PC-3 (cell line): Measurements from ENCODE around the gene HUS1. TPM values are rescaled to one million over a fixed set of nuclear protein-coding genes. Genes with fewer than 3 reads are reported as not detected.
"Not testable (repeated sequence)": the region's sequence is repeated elsewhere in the genome, so short reads cannot be mapped to it uniquely, and the experiment has no call there.

ENCODE experiments used
- ATAC-seq: fragments of 200-7000 bp; cut with Tn5 transposase; 2 replicates; pipeline ENCODE4 v1.9.1; 2020; ENCODE audit warnings: mild to moderate bottlenecking, moderate library complexity
- BruUV-seq: library from RNA; stranded (reverse); fragments of 400-500 nt; replicated peaks from 2 replicates; lab custom pipeline; 2021; lab: Mats Ljungman, UMichigan
- CTCF ChIA-PET: fragments of 300-600 bp; sonication (Branson Sonifier 250); formaldehyde crosslinking; loops from one replicate; lab custom pipeline; 2022; ENCODE audit warnings: antibody characterized with exemption; lab: Charles Lee
- POLR2A ChIA-PET: fragments of 300-600 bp; sonication (Branson Sonifier 250); formaldehyde crosslinking; loops from one replicate; lab custom pipeline; 2022; ENCODE audit warnings: antibody characterized with exemption; ENCODE audit not compliant: unreplicated experiment; lab: Charles Lee
- DNase-seq: peaks from one replicate; pipeline ENCODE4 v3.0.0-alpha.2; 2015
- H2AFZ ChIP-seq: fragments of 300-600 bp; sonication (generic); 2 replicates; pipeline ENCODE4 v1.6.0; 2016; ENCODE audit warnings: antibody characterized with exemption, low read length
- H3F3A ChIP-seq: fragments of 300-600 bp; sonication (generic); one replicate; pipeline ENCODE4 v1.6.0; 2017; ENCODE audit warnings: antibody characterized with exemption, low read length, control low read depth, mild to moderate bottlenecking; ENCODE audit not compliant: unreplicated experiment
- H3K27ac ChIP-seq: fragments of 300-600 bp; sonication (generic); 2 replicates; pipeline ENCODE4 v1.5.1; 2016; ENCODE audit warnings: mild to moderate bottlenecking, low read length
- H3K27me3 ChIP-seq: fragments of 300-600 bp; sonication (generic); 2 replicates; pipeline ENCODE4 v1.6.1; 2016; ENCODE audit warnings: low read length, mixed read lengths
- H3K36me3 ChIP-seq: fragments of 300-600 bp; sonication (generic); 2 replicates; pipeline ENCODE4 v1.6.1; 2016; ENCODE audit warnings: low read depth, mixed run types, low read length, mixed read lengths
- H3K4me1 ChIP-seq: fragments of 300-600 bp; sonication (generic); 2 replicates; pipeline ENCODE4 v1.5.1; 2016; ENCODE audit warnings: low read length; ENCODE audit not compliant: insufficient read depth
- H3K4me2 ChIP-seq: fragments of 300-600 bp; sonication (generic); 2 replicates; pipeline ENCODE4 v1.6.0; 2016; ENCODE audit warnings: low read length
- H3K4me3 ChIP-seq: fragments of 300-600 bp; sonication (generic); 2 replicates; pipeline ENCODE4 v1.5.1; 2016; ENCODE audit warnings: mild to moderate bottlenecking, low read length, mixed read lengths
- H3K79me2 ChIP-seq: fragments of 300-600 bp; sonication (generic); 2 replicates; pipeline ENCODE4 v1.6.1; 2017; ENCODE audit warnings: low read length, mixed read lengths
- H3K9ac ChIP-seq: fragments of 300-600 bp; sonication (generic); 2 replicates; pipeline ENCODE4 v1.6.0; 2016; ENCODE audit warnings: mild to moderate bottlenecking, low read length
- H3K9me2 ChIP-seq: fragments of 300-600 bp; sonication (generic); replicated peaks from 2 replicates; pipeline ENCODE4 v1.6.1; 2016; ENCODE audit warnings: mixed run types, low read length, mixed read lengths
- H3K9me3 ChIP-seq: fragments of 300-600 bp; sonication (generic); 2 replicates; pipeline ENCODE4 v1.6.1; 2016; ENCODE audit warnings: low read length, mixed read lengths
- H4K20me1 ChIP-seq: fragments of 300-600 bp; sonication (generic); 2 replicates; pipeline ENCODE4 v1.6.1; 2016; ENCODE audit warnings: low read length, mixed read lengths
- EZH2 ChIP-seq: fragments of 300-600 bp; sonication (generic); IDR thresholded peaks from one replicate; pipeline ENCODE4 v1.6.1; 2017; ENCODE audit warnings: antibody characterized with exemption, mild to moderate bottlenecking, low read length; ENCODE audit not compliant: unreplicated experiment
- EZH2phosphoT487 ChIP-seq: fragments of 300-600 bp; sonication (generic); IDR thresholded peaks from 2 replicates; pipeline ENCODE4 v1.6.1; 2018; ENCODE audit warnings: mild to moderate bottlenecking, antibody characterized with exemption, low read length, borderline replicate concordance
- intact Hi-C: fragments of 100-400 bp; cut with micrococcal nuclease; formaldehyde crosslinking; loops from 2 replicates; pipeline ENCODE4 v1.9.0; 2023
- total RNA-seq: library from RNA; depleted of rRNA; stranded (reverse); fragments of >200 nt; gene quantifications from 2 replicates; pipeline ENCODE4 v1.2.3, GENCODE V29; 2014
- TF ChIP-seq, protein P1 (sequence below): fragments of 300-600 bp; sonication (generic); conservative IDR thresholded peaks from 2 replicates; pipeline ENCODE4 v1.5.1; 2017; ENCODE audit warnings: antibody characterized with exemption, low read depth, mild to moderate bottlenecking, low read length

The HUS1 gene
- total RNA-seq, 1 experiment from 2014 or later: 23.2 TPM

DNA sequence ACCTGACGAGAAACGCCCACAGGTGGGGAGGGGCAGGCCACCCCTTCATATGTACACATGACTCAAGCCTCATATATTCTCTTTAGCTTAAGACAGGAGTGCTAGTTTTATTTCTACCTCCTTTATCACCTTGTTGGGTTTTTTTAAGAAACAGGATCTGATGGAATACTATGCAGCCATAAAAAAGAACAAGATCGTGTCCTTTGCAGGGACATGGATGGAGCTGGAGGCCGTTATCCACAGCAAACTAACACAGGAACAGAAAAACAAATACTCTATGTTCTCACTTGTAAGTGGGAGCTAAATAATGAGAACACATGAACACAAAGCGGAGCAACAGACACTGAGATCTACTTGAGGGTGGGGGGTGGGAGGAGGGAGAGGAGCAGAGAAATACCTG is 11.2 kb upstream of the HUS1 start:
- DNase-seq (no peak), ATAC-seq (no peak)
- ChIA-PET POLR2A (no interaction called here), CTCF (no interaction called here)
- no peaks in the 10 kb centered on the region for H3F3A ChIP-seq
- H3K36me3 ChIP-seq: no peaks in the 10 kb centered on the region
- H3K4me1 ChIP-seq: no peaks in the 10 kb centered on the region
- no TSS peak for BruUV-seq
- no peaks in the 10 kb centered on the region for H3K9me2 ChIP-seq
- intact Hi-C loops: no loop called here
- H3K9ac ChIP-seq: no peak overlapping the region
- H3K4me3 ChIP-seq: no peak overlapping the region
- H3K9me3 ChIP-seq: no peaks in the 10 kb centered on the region
- no peak overlapping the region for H3K27ac ChIP-seq
- TF ChIP-seq, protein P1, sequence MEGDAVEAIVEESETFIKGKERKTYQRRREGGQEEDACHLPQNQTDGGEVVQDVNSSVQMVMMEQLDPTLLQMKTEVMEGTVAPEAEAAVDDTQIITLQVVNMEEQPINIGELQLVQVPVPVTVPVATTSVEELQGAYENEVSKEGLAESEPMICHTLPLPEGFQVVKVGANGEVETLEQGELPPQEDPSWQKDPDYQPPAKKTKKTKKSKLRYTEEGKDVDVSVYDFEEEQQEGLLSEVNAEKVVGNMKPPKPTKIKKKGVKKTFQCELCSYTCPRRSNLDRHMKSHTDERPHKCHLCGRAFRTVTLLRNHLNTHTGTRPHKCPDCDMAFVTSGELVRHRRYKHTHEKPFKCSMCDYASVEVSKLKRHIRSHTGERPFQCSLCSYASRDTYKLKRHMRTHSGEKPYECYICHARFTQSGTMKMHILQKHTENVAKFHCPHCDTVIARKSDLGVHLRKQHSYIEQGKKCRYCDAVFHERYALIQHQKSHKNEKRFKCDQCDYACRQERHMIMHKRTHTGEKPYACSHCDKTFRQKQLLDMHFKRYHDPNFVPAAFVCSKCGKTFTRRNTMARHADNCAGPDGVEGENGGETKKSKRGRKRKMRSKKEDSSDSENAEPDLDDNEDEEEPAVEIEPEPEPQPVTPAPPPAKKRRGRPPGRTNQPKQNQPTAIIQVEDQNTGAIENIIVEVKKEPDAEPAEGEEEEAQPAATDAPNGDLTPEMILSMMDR: no peak
- H3K4me2 ChIP-seq: no peak overlapping the region
- H3K27me3 ChIP-seq: no peaks in the 10 kb centered on the region
- no peaks in the 10 kb centered on the region for H3K79me2 ChIP-seq
- H4K20me1 ChIP-seq: no peaks in the 10 kb centered on the region
- H2AFZ ChIP-seq: no peak overlapping the region

DNA sequence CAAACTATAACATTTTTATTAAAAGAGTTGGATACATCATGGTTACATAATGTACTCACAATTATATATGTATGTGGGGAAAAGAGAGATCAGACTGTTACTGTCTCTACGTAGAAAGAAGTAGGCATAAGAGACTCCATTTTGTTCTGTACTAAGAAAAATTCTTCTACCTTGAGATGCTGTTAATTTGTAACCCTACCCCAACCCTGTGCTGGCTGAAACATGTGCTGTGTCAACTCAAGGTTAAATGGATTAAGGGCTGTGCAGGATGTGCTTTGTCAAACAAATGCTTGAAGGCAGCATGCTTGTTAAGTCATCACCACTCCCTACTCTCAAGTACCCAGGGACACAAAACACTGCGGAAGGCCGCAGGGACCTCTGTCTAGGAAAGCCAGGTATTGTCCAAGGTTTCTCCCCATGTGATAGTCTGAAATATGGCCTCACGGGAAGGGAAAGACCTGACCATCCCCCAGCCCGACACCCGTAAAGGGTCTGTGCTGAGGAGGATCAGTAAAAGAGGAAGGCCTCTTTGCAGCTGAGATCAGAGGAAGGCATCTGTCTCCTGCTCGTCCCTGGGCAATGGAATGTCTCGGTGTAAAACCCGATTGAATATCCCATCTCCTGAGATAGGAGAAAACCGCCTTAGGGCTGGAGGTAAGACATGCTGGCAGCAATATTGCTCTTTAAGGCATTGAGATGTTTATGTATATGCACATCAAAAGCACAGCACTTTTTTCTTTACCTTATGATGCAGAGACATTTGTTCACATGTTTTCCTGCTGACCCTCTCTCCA is 10.4 kb upstream of the HUS1 start:
- CTCF ChIA-PET: not testable (repeated sequence)

DNA sequence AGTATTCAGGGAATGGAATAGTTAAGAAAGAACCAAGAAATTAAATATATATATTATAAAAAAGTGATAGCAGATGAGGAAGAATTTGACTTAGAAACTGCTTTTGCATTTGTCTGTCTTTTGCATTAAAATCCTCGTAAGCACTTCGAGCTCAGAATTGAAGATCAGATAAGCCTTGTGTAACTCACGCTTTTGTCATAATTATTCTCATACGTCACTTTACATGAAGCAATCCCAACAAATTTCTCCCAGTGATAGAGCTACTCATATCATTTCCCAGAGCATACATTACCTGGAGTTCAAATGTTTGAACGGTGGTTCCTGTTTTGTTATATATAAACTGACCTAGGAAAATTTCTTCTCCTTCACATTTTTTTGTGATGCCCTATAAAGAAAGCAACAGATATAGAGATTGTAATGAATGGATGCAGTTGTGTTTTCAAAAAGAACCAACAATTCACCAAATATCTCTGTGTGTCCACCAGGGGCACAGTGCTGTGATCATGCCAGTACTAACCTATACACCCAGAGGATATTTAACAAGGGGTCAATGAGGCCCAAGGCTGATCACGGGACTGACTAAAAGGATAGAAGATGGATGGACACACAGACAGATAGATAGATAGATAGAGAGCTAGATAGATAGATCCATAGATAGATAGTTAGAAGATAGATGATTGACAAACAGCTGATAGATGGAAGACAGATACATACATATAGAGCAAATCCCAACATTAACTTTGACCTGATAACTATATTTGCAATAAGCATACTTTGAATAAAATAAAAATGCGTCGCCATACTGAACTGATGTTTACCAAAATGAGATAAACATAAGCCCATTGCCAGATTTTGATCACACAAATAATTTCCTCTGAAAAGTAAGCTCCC is 9.3 kb upstream of the HUS1 start:
- no peaks in the 10 kb centered on the region for H3K27me3 ChIP-seq
- H3K79me2 ChIP-seq: no peaks in the 10 kb centered on the region
- no peak overlapping the region for H3K9ac ChIP-seq
- no TSS peak for BruUV-seq
- H4K20me1 ChIP-seq: no peaks in the 10 kb centered on the region
- no peaks in the 10 kb centered on the region for H3F3A ChIP-seq
- no peaks in the 10 kb centered on the region for H3K4me1 ChIP-seq
- no peak overlapping the region for H3K4me2 ChIP-seq
- no peaks in the 10 kb centered on the region for H3K9me3 ChIP-seq
- H3K9me2 ChIP-seq: no peaks in the 10 kb centered on the region
- H3K27ac ChIP-seq: no peak overlapping the region
- POLR2A ChIA-PET: no interaction called here
- no peak overlapping the region for H2AFZ ChIP-seq
- CTCF ChIA-PET: no interaction called here
- peak; percentile 80 for ATAC-seq
- TF ChIP-seq EZH2 (no peak), EZH2phosphoT487 (no peak)
- TF ChIP-seq, protein P1: peak; percentile 68
- peak; percentile 14 for DNase-seq
- no peaks in the 10 kb centered on the region for H3K36me3 ChIP-seq
- intact Hi-C loops: no loop called here
- H3K4me3 ChIP-seq: no peak overlapping the region

More for the DNA sequence above, 10.4 kb upstream of the HUS1 start:
- POLR2A ChIA-PET, DNase-seq, H3K9ac ChIP-seq, H3K4me2 ChIP-seq, BruUV-seq, H3K4me3 ChIP-seq, H3F3A ChIP-seq, H4K20me1 ChIP-seq, H2AFZ ChIP-seq, H3K9me3 ChIP-seq, H3K27ac ChIP-seq, H3K9me2 ChIP-seq, H3K79me2 ChIP-seq, H3K4me1 ChIP-seq, ATAC-seq, H3K27me3 ChIP-seq, intact Hi-C loops, H3K36me3 ChIP-seq: not testable (repeated sequence)
